Activated T-cell treated with anti-CD3 and anti-CD28 coated beads, Interleukin-2, amount 50 U/mL, for 4 hours (primary cell): ENCODE measurements around the gene SRP68. TPM values are rescaled to one million over a fixed set of nuclear protein-coding genes. Genes with fewer than 3 reads are reported as not detected.

Experiments
- ATAC-seq, 2 donors: fragments of 200-7000 bp; cut with Tn5 transposase; one replicate each; pipeline ENCODE4 v1.10.0; 2021
- DNase-seq: peaks from one replicate; pipeline ENCODE4 v3.0.0-alpha.2; 2020
- H3K27me3 Mint-ChIP-seq: one replicate; pipeline ENCODE4 v1.8.0; 2021; ENCODE audit warnings: low read depth, mixed read lengths
- H3K36me3 Mint-ChIP-seq: one replicate; pipeline ENCODE4 v1.8.0; 2022; ENCODE audit warnings: mixed read lengths; ENCODE audit not compliant: insufficient read depth
- H3K4me1 Mint-ChIP-seq: one replicate; pipeline ENCODE4 v1.8.0; 2021; ENCODE audit warnings: low read depth, mixed read lengths
- H3K4me3 Mint-ChIP-seq: one replicate; pipeline ENCODE4 v1.8.0; 2021; ENCODE audit warnings: mild to moderate bottlenecking, moderate library complexity, mixed read lengths
- H3K9me3 Mint-ChIP-seq: one replicate; pipeline ENCODE4 v1.8.0; 2021; ENCODE audit warnings: mixed read lengths
- total RNA-seq, 3 donors: library from RNA; stranded (reverse); gene quantifications; one replicate each; pipeline ENCODE4 v1.2.1, GENCODE V29; 2021

Gene SRP68
- total RNA-seq = 100 to 1,000 TPM in 2 of 3 donors, 10 to 100 TPM in 1; 88.4 to 114 (median 105) TPM

- Mint-ChIP-seq H3K9me3 (no peaks in the 10 kb centered on the region), H3K27me3 (peaks cover 33% of the 10 kb centered on the region), H3K4me3 (peak within 1 kb of the TSS; percentile 99), H3K4me1 (peaks cover 47% of the 10 kb centered on the region), H3K36me3 (peaks cover 2% of the 10 kb centered on the region)
- peak; percentile 69 to 72 for ATAC-seq
- peak; percentile 80 for DNase-seq
Observed at GRCh38 chr17:76072148-76072858, at the start of gene SRP68. Gene SRP68 (minus strand): TSS chr17:76072517. CDS start chr17:76072491, 26 bp downstream.

GRCh38 chr17:76121932-76122430, 49.7 kb upstream of the SRP68 start:
- peak overlapping the region; percentile 31 for H3K4me3 Mint-ChIP-seq
- no peak for DNase-seq

GRCh38 chr17:76120658-76121008, 48.3 kb upstream of the SRP68 start:
- Mint-ChIP-seq H3K4me1 (peaks cover 4% of the 10 kb centered on the region), H3K4me3 (peak overlapping the region; percentile 21), H3K9me3 (no peaks in the 10 kb centered on the region), H3K27me3 (no peaks in the 10 kb centered on the region), H3K36me3 (no peaks in the 10 kb centered on the region)
- no peak for DNase-seq
- no peak for ATAC-seq

More at GRCh38 chr17:76121932-76122430, 49.7 kb upstream of the SRP68 start:
- no peaks in the 10 kb centered on the region for H3K27me3 Mint-ChIP-seq
- peaks cover 14% of the 10 kb centered on the region for H3K4me1 Mint-ChIP-seq
- peak; percentile 37 to 38 for ATAC-seq
- H3K9me3 Mint-ChIP-seq = no peaks in the 10 kb centered on the region
- H3K36me3 Mint-ChIP-seq = no peaks in the 10 kb centered on the region

GRCh38 chr17:76119409-76120371, 47.4 kb upstream of the SRP68 start:
- ATAC-seq (no peak), DNase-seq (no peak)
- no peaks in the 10 kb centered on the region for H3K27me3 Mint-ChIP-seq
- H3K36me3 Mint-ChIP-seq = no peaks in the 10 kb centered on the region
- peaks cover 4% of the 10 kb centered on the region for H3K4me1 Mint-ChIP-seq
- no peaks in the 10 kb centered on the region for H3K9me3 Mint-ChIP-seq
- no peak overlapping the region for H3K4me3 Mint-ChIP-seq

GRCh38 chr17:76115138-76115754, 42.9 kb upstream of the SRP68 start:
- Mint-ChIP-seq H3K27me3 (no peaks in the 10 kb centered on the region), H3K9me3 (no peaks in the 10 kb centered on the region), H3K4me3 (no peak overlapping the region), H3K36me3 (no peaks in the 10 kb centered on the region), H3K4me1 (no peaks in the 10 kb centered on the region)
- ATAC-seq = no peak
- no peak for DNase-seq

GRCh38 chr17:76111956-76112355, 39.6 kb upstream of the SRP68 start:
- H3K27me3 Mint-ChIP-seq = no peaks in the 10 kb centered on the region

GRCh38 chr17:76107509-76107908, 35.2 kb upstream of the SRP68 start:
- H3K27me3 Mint-ChIP-seq = no peaks in the 10 kb centered on the region
- H3K4me1 Mint-ChIP-seq = peaks cover 16% of the 10 kb centered on the region
- no peak overlapping the region for H3K4me3 Mint-ChIP-seq
- ATAC-seq (no peak), DNase-seq (no peak)
- no peaks in the 10 kb centered on the region for H3K9me3 Mint-ChIP-seq
- no peaks in the 10 kb centered on the region for H3K36me3 Mint-ChIP-seq

More at GRCh38 chr17:76111956-76112355, 39.6 kb upstream of the SRP68 start:
- no peaks in the 10 kb centered on the region for H3K4me1 Mint-ChIP-seq
- no peak for ATAC-seq
- H3K9me3 Mint-ChIP-seq = no peaks in the 10 kb centered on the region
- no peaks in the 10 kb centered on the region for H3K36me3 Mint-ChIP-seq
- no peak overlapping the region for H3K4me3 Mint-ChIP-seq
- DNase-seq = no peak

GRCh38 chr17:76106703-76107102, 34.4 kb upstream of the SRP68 start:
- no peak for ATAC-seq
- H3K36me3 Mint-ChIP-seq = no peaks in the 10 kb centered on the region
- H3K27me3 Mint-ChIP-seq = no peaks in the 10 kb centered on the region

GRCh38 chr17:76104896-76105231, 32.5 kb upstream of the SRP68 start:
- Mint-ChIP-seq H3K9me3 (no peaks in the 10 kb centered on the region), H3K27me3 (no peaks in the 10 kb centered on the region), H3K4me3 (peak overlapping the region; percentile 38), H3K36me3 (peaks cover 3% of the 10 kb centered on the region), H3K4me1 (peaks cover 28% of the 10 kb centered on the region)
- no peak for DNase-seq
- ATAC-seq = no peak

More at GRCh38 chr17:76106703-76107102, 34.4 kb upstream of the SRP68 start:
- H3K9me3 Mint-ChIP-seq = no peaks in the 10 kb centered on the region
- no peak for DNase-seq
- H3K4me3 Mint-ChIP-seq = no peak overlapping the region
- peaks cover 20% of the 10 kb centered on the region for H3K4me1 Mint-ChIP-seq

GRCh38 chr17:76104140-76104895, 32.0 kb upstream of the SRP68 start:
- Mint-ChIP-seq H3K36me3 (peaks cover 5% of the 10 kb centered on the region), H3K4me3 (peak overlapping the region; percentile 97), H3K9me3 (no peaks in the 10 kb centered on the region), H3K4me1 (peaks cover 28% of the 10 kb centered on the region), H3K27me3 (no peaks in the 10 kb centered on the region)
- no peak for DNase-seq
- ATAC-seq = no peak

GRCh38 chr17:76103274-76104139, 31.2 kb upstream of the SRP68 start, which contains the start of gene EXOC7:
Gene EXOC7 (minus strand): TSS chr17:76103787. CDS start chr17:76103692, 95 bp downstream.
- DNase-seq (peak; percentile 91), ATAC-seq (peak; percentile 91 to 93)
- Mint-ChIP-seq H3K36me3 (peaks cover 5% of the 10 kb centered on the region), H3K4me3 (peak within 1 kb of the TSS; percentile 97), H3K9me3 (no peaks in the 10 kb centered on the region), H3K4me1 (peaks cover 28% of the 10 kb centered on the region), H3K27me3 (no peaks in the 10 kb centered on the region)

- Mint-ChIP-seq H3K4me1 (peaks cover 28% of the 10 kb centered on the region), H3K36me3 (peaks cover 5% of the 10 kb centered on the region), H3K27me3 (no peaks in the 10 kb centered on the region), H3K9me3 (no peaks in the 10 kb centered on the region), H3K4me3 (peak overlapping the region; percentile 97)
- ATAC-seq (no peak), DNase-seq (no peak)
Observed at GRCh38 chr17:76102944-76103273, 30.6 kb upstream of the SRP68 start.

- Mint-ChIP-seq H3K4me1 (peaks cover 18% of the 10 kb centered on the region), H3K9me3 (no peaks in the 10 kb centered on the region), H3K4me3 (no peak overlapping the region), H3K36me3 (peaks cover 22% of the 10 kb centered on the region), H3K27me3 (no peaks in the 10 kb centered on the region)
- ATAC-seq (no peak), DNase-seq (no peak)
Observed at GRCh38 chr17:76097716-76098295, 25.5 kb upstream of the SRP68 start.
